ENCODE data around the gene NADK.

NADK gene

DNA sequence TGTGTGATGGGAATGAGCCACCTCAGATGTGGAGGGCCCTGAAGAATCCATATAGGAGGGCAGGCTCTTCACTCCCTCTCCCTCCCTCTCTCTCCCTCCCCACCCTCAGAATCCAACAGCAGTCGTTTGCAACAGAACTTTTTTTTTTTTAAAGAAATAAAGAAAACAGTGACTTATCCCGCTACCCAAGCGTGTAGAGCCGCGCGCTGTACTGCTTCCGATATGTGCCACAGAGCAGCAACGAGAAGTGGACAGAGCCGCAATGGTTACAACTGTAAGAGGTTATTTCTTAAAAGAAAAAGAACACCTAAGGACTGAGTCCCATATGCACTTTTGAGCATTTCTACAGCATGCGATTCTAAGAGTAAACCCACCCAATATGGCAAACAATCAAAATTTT lies 7.4 kb upstream of the NADK start:
- no peak for DNase-seq

DNA sequence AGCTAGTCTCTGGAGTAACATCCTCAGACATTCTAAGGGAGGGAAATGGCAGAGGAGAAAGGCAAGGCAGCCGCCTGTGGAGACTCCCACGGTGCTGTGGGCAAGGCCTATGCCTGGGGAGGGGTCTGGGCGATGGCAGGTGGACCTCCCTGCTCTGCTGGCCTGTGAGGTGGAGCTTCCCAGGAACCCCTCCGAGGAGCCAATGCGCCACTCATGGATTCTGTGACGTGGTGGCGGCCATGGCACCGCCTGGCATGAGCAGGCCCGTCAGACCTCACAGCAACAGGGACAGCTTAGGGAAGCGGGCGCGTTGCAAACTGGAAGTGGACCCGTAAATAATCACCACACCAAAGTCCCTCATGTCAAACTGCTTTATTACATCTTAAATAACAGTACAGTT lies 6.7 kb upstream of the NADK start:
- DNase-seq, result no peak

DNA sequence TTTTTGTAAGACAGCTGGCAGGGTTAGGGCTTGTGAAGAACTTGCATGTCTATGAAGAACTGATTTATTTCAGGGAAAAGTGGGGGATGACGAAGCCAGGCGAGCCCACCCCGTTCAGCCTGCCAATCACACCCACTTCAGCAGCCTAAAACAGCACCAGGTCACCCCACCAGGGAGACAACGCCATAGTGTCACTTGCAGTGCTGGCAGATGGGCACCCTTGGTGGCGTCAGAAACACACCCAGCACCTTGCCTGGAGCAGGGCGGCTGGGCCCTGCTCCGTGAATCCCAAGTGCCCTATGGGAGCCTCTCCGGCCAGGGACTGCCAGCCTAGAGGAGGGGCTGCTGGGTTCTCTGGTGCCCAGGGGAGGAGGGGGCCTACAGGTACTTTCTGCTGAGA lies 5.0 kb upstream of the NADK start:
- DNase-seq, result no peak

DNA sequence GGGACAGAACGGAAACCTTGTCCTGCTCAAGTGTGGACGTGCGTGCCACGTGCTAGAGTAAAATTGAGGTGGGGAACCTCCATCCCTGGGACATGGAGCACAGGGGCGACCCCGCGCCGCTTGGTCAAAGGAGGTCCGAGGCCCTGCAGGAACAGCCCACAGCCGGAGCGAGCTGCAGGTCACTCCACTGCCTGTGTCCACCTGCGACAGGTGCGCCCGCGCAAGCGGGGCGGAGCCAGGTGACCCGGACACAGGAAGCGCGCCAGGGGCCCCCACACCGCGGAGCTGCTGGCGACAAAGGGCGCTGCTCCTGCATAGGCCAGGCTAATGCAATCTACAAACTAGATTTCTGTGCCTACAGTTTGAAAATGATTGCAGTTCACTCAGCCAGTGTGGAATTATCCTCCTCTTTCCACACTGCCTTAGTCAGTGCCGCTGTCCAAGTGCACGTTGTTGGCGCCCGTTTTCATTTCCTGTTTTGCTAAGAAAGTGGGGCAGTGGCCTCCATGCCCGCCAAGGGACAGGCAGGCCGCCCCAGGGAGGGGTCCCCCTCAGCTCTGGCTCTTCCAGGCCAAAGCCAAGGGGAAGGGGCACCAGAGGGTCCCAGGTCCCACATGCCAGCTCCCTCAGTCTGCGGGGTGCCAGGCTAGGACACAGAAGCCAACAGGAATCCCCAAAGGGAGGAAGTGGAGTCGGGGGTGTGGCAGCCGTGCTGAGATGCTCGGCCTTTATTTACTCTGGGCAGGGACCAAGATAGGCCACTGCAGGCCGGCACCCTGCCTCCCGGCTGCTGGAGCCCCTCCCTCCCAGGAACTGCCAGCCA lies 4.3 kb upstream of the NADK start:
- no peak for DNase-seq

DNA sequence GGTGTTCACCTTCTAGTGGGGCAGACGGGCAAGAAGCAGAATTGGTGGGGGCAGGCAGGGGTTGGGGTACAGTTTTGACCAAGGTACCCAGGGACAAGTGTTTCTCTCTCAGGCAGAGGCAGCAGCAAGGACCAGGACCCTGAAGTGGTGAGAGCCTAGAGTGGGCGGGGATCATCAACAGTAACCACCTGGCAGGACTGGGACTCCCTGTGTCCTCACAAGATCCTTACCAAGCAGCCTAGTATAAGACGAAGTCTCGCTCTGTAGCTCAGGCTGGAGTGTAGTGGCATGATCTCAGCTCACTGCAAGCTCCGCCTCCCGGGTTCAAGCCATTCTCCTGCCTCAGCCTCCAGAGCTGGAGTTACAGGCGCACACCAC lies 3.2 kb upstream of the NADK start:
- DNase-seq, result no peak

DNA sequence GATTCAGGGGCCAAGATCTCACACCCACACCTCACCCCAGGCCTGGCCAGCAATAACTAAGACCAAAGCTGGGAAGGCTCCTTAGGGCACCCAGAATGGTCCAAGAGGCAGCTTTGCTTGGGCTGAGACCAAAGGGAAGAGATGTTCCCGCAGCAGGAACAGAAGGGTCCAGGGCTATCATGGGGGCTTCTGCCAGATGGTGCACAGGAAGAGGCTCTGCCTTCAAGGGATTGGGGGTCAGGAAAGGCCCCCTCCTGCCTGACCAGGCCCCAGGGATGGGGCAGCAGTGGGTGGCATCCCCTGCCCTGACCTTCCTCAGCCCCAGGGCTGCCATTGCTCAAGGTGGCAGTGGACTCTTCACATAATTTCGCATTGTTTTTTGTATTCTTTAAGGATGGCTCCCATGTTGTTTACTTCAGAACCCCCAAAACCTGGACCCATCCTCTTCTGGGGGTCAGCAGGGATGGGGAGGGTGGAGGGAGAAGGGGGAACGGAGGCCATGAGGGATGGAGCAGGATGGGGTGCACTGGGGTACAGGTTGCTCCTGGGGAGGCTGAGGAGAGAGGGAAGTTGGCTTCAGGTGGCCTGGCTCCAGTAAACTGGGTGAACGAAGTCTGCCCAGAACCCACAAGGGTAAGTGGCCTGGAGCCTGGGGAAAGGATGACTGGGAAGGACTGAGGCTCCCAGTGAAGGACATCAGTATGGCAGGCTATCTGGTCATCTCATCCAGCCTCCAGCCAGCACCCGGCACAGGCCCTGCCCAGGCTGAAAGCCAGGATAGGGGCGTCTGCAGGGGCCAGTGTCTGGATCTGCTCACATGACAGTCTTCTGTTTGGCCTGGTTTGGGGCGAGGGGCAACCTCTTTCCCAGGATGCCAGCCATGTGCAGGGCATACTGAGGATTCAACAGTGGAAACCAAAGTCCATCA lies 2.6 kb upstream of the NADK start:
- no peak for DNase-seq

DNA sequence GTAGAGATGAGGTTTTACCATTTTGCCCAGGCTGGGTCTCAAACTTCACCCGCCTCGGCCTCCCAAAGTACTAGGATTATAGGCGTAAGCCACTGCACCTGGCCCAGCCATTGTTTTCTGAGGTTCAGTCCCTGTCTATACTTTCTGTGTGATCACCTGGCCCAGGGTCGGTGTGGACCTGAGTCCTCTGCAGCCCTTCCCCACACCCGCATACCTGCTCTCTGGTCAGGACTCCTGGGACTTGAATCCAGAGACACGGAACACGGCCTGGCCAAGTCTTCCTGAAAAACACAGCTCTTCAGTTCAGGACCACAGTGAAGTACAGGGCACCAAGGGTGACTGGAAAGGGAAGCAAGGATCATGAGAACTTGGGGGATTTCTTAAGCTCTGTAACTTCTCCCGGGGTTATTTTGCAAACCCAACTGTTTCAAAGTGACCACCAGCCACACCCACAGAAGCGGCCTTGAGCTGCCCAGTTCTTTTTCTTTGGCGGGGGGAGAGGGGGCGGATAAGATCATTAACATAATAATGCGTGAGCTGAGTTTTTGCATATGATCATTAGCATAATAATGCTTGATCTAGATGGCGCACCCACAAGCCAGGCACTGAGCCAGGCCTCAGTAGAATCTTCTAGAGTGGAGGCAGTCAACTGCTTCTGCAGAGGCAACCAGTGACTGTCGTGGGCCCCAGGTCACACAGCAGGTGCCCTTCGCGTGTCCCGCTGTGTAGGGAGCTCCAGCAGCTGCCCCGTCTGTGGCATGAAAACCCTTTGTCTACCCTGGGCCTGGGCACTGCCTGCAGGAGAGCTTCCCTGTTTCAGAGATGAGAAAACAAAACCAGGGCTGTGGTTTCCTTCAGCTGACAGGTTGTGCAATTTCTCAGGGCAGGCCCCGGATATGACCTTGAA lies 1.7 kb upstream of the NADK start:
- no peak for DNase-seq

DNA sequence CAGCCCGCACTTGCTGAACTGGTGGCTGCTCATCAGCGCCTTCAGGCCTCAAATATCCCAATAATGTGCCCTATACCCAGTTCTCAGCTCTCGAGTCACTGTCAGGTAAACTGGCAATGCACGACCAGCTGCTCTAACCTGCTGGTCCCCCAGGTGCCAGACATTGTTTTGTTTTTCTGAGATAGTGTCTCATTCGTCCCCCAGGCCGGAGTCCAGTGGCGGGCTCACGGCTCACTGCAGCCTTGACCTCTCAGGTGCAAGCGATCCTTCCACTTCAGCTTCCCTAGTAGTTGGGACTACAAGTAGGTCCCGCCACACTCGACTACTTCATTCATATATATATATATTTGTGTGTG lies 1.0 kb upstream of the NADK start:
- no peak for DNase-seq

DNA sequence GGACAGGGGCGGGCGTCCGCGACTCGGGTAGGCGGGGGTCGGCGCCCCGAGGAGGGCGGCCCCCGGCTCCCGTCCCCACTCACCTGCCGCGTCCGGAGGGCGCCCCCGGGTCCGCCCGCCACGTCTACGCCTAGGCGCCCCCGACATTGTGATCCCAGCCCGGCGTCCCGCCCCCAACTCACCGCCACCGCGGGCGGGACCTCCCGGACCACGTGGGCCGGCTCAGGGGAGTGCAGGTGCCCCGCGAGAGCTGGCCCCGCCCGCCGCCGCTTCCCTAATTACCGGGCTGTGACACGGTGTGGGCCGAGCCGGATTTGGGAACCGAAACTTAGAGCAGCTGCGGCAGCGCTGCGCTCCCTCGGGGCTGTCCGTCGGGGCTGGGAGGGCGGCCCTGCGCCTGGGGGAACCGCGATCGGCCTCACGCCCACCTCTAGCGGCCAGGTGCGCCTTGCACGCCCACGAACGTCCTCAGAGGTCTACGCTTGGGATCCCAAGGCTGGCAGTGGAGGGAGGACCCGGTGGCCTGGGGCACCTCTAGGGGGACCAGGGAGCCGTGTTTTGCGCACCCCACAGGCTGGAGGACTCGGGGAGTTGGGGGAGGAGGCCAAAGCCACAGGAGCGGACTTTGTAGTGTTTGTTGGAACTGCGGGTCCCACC lies 521 bp upstream of the NADK start:
- DNase-seq, result no peak

DNA sequence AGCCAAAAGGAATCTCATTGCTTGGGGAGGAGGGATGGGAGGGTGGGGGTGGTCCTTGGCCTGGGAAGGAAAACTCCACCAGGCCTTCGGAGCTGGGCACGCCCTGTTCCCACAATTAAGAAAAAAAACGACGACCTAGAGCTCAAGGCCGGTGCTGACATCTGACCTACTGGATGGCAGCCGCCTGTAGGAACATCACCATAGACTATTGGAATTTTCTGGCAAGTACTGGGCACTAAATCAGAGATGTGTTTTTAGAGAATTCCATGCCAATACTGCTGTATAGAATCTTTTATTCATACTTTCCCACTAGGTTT lies 729 bp downstream of the NADK start:
- no peak for DNase-seq

DNA sequence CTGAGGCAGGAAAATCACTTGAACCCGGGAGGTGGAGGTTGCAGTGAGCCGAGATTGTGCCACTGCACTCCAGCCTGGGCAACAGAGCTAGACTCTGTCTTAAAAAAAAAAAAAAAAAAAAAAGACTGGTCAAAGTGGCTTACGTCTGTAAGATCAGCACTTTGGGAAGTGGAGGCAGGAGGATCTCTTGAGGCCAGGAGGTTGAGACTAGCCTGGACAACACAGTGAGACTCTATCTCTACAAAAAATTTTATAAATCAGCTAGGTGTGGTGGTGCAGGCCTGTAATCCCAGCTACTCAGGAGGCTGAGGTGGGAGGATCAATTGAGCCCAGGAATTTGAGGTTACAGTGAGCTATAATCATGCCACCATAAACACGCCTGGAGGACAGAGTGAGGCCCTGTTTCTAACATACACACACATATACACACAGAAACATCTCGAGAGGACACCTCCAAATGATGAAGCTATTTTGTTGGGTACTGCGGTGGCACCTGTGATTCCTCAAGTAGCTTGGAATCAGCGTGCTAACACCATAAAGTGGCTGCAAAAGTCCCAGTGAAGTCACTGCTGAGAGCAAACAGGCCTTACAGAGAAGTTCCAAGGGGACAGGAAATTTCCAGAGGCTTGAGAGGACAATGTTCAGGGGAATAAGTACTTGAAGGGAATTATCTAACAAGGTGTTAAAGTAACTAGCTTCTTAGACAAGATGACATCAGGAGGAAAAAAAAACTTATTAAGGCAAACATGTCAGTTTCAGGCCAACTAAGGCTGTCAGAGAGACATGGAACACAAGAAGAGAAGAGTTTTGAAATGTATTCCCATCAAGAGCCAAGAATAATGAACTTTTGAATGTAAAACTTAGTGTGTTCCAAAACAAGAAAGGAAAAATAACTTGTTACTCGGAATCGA lies 1.3 kb downstream of the NADK start:
- DNase-seq, result no peak

DNA sequence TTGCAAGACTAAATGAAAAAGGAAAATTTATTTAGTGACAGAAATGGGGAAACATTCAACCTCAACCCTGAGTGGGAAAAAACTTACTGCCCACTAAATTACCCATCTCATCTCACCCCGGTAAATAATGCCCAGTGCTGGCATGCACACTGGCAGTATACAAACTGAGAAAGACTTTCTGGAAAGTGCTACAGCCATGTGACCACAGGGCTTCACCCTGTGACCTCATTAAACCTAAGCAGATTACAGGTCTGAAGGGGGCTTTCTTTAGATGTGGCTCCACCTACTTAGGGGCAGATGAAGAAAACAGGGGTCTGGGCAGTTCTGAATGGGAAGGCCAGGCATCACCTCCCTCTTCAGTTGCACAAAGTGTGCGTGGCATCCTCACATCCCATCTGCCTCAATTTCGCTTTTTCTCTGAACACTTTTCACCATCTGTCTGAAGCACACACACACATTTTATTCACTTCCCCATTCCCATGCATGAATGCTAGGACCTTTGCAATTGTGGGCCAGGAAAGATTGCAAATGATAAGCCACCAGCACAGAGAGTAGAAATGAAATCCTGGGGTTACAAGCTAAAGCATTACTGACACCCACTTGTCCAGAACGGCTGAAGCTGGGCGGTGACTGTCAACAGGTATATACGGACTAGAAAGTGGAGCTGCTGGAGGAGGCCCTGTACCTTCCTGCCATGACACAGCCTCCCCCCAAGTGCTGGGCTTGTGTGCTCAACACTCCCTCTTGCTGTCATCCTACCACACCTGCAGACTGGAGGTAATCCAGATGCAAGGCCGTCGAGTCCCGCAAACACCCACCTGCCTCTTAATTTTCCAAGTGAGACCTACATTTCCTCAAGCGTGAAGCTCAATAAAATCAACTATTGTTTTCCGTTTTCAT lies 2.7 kb downstream of the NADK start:
- no peak for DNase-seq

DNA sequence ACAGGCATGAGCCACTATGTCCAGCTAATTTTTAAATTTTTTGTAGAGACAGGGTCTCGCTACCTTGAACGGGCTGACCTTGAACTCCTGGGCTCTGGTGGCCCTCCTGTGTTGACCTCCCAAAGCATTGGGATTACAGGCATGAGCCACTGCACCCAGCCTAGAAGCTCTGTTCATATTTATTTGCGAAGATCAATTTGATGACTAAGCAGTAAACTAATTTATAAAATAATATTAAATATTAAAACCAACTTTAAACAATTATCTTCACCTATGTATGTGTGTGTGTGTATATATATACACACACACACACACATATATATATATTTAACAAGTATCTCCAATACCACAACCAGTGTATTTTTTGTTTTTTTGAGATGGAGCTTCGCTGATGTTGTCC lies 4.4 kb downstream of the NADK start:
- DNase-seq, result no peak

DNA sequence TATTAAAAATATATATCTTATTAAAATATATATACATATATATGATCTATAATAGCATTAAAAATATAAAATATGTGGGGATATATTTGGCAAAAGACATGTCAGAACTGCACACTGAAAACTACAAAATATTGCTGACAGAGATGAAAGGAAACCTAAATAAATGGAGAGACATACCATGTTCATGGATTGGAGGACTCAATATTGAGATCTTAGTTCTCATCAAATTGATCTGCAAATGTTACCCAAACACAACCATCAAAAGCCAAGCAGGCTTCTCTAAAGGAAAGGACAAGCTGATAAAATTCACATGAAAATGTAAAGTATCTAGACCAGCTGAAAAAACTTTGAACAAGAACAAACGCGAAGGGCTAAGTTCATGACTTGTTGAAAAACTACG lies 7.2 kb downstream of the NADK start:
- no peak for DNase-seq

DNA sequence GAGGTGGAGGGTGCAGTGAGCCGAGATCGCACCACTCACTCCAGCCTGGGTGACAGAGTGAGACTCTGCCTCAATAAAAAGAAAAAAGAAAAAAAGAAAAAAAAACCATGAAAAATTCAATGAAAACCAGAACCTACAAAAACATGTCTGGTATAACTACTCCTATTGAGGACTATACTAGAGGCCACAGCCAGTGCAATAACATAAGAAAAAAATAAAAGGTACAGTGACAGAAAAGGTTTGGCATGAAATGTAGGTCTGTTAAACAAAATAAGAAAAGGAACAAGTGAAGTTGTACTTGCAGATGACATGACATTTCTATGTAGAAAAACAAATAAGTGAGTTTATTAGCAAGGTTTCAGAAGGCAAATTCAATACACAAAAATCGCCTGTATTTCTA lies 8.2 kb downstream of the NADK start:
- DNase-seq, result no peak

DNA sequence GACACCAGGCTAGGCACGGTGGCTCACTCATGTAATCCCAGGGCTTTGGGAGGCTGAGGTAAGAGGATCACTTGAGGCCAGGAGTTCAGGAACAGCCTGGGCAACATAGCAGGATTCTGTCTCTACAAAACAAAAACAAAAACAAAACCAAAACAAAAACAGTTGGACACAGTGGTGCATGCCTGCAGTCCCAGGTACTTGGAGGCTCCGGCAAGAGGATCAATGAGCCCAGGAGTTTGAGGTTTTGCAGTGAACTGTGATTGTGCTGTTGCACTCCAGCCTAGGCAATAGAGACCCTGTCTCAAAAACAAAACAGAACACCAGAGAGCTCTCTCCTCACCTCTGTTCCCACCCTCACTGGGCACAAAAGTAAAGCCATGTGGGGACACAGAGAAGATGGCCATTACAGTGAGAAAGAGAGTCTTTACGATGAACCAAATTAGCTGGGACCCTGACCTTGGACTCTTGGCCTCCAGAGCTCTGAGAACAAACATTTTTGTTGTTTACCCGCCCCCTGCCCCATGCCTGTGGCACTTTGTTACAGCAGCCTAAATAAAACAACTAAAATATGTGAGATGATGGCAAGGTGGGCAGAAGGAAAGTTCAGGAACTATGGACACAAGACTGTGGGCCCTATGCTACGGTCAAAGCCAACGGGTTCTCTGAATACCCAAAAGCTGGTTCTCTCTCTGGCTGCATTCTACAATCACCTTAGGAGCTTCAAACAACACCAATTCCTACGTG lies 9.8 kb downstream of the NADK start:
- no peak for DNase-seq

DNA sequence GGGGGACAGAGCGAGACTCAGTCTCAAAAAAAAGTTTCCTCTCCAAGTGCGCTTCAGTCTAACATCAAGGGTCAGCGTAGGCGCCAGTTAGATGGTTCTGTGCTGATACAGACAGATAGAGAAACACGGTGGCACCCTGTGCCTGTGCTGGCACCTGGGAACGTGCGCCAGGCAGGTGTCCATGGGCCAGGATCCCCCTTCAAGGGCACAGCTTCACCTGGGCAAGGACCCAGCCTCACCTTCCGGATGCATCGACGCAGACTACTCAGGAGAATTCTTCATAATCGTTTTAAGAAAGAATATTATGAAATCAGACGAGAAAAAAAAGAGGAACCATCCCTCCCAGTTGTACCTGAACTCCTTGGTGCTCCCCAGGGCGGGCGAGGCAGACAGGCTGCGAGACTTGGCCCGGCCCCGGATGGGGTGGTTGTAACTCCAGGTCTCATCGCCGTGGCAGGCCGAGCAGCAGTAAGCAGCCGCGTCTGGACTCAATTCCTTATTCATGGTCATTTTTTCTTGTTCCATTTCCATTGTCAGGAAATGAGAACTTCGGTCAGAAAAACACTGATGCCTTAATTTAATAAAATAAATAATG lies 13.3 kb downstream of the NADK start:
- DNase-seq, result no peak

DNA sequence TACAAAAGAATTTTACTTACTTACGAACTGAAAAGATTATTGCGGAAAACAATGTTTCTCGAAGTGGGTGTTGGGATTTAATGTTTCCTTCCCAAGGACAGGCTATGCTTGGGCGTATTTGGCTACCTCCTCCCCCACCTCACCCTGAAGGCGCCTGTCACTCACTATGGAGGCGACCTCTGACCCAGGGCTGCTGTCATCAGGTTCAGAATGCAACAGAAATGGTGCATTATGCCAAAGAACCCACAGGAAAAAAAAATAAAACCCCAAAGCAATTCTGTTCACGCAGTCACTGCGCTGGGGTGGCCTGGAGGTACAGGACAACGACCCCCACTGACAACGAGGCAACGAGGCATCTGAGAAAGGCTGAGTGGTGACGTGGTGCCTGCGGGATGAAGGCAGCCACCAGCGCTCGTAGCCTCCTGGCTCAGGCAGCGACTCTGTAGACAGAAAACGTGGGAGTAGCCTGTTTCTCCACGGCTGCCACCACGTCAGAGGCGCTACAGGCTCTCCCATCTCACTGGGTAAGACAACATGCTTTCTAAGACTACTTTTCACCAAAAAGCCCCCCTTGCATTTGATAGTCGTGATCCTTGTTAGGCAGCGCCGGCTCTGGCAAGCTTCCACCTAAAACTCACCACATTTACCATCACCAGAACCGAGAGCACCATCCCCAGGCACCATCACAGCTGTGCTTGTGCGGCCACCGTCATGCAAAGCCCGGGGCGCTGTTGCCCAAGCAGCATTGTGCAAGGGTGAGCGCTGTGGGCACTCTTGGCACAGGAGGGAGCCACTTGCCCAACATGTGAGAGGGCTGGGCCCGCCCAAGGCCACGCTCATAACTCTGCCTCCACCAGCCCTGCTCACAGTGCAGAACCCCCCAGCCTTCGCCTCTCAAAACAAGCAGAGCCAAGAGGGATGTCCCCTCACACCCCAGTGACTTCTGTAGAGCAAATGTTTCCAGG lies 14.3 kb downstream of the NADK start:
- no peak for DNase-seq

Data from NCI-H2107 (cell line).